Stimulated activated CD4-positive, alpha-beta T cell treated with anti-CD3 and anti-CD28 coated beads, Interleukin-1b, Interleukin-23, amount 100 ng/mL, for 24 hours (primary cell): ENCODE measurements around the gene MUS81.

ENCODE experiments used
- DNase-seq, 4 experiments: peaks; one replicate each; pipeline ENCODE4 v3.0.0-alpha.2; 2020; ENCODE audit warnings: low read depth in 4 of 4, low spot score in 1 of 4

The MUS81 gene

DNA sequence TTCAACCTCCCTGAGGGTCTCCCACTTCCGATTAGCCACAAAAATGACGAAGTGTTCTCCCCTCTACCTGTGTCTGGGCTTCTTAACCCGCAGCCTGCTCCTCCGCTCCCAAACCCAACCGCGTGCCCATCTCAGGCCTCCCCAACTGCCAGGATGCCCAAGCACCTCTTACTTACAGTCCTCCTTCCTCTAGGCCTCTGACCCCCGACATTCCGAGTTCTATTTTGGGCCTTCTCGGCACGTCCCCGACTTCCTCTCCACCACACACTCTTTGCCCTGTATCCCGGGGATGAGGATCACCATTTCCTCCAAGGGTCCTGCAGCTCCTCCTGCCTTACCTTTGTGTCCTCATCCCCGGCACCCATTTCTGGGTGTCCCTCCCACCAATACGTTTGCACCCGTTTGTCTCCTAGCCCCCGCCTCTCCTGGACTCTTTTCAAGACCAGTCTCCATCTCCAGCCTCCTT is 388 bp upstream of the MUS81 start:
- DNase-seq = peak in 1 of 4 experiments; percentile 21

DNA sequence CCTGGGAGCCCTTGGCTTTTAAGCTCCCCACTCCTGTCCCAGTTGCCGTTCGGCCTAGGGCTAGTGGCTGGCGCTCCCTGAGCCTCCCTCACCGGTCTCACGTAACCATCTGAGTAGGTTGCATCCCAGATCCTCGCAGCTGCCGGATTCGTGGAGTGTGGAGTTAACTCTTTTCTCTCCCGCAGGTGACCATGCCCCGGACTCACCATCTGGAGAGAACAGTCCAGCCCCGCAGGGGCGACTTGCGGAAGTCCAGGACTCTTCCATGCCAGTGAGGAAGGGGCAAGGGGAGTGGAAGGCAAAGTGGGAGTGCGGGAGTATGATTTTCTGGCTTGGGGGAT is 902 bp downstream of the MUS81 start:
- DNase-seq = no peak

GRCh38 chr11:65861533-65862183 is 1.4 kb downstream of the MUS81 start:
- no peak for DNase-seq

GRCh38 chr11:65862191-65862735 is 2.0 kb downstream of the MUS81 start:
- DNase-seq = no peak

GRCh38 chr11:65862941-65863888 is 3.0 kb downstream of the MUS81 start:
- DNase-seq = no peak

DNA sequence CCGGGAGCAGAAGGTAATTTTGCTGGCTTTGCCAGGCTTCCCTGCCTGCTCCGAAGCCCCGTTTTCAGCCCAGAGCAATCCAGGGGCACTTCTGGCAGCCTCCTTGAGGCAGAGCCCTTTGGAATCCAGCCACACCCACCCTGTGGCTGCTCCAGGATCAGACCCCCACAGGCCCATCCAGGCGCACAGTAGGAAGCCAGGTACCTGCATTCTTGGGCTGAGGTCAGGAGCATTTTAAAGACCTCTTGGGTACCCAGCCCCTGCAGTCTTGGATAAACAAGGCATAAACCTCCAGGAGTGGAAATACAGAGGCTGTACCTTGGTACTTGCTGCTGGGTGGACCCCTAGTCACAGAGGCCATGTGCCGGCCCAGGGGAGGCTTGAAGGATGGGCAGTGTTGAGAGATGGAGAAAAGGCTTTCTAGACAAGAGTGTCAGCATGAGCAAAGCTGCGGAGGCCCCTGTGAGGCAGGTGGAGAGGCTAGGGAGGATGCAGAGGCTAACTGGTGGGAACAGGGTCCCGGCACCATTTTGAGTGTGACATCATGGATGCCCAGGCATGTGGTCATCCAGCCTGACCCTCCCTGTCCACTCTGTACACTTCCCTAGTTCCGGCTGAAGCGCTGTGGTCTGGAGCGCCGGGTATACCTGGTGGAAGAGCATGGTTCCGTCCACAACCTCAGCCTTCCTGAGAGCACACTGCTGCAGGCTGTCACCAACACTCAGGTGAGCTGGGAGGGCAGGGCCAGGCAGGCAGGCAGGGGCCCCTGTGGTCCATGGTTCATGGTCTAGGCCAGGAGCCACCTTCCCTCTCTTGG is 3.9 kb downstream of the MUS81 start:
- DNase-seq = no peak

DNA sequence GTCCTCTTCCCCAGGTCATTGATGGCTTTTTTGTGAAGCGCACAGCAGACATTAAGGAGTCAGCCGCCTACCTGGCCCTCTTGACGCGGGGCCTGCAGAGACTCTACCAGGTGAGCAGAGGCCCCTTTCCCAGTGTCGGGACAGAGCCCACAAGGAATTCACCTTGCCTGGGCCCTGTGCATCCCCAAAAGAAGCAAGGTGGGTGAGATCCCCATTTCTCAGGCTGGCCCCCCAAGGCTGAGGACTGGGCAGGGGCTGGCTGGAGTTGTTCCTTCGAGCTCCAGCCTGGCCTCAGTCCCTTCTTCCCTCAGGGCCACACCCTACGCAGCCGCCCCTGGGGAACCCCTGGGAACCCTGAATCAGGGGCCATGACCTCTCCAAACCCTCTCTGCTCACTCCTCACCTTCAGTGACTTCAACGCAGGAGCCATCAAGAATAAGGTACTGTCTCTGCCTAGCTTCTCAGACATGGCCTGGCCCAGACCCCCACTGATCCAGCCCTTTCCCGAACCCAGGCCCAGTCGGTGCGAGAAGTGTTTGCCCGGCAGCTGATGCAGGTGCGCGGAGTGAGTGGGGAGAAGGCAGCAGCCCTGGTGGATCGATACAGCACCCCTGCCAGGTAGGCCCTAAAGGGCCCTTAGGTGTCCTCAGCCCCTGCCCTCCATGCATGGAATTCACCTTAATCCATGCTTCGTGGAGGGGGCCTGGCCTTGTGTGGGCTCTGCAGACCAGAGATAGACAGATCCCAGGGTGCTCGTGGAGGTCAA is 4.7 kb downstream of the MUS81 start:
- DNase-seq = no peak

DNA sequence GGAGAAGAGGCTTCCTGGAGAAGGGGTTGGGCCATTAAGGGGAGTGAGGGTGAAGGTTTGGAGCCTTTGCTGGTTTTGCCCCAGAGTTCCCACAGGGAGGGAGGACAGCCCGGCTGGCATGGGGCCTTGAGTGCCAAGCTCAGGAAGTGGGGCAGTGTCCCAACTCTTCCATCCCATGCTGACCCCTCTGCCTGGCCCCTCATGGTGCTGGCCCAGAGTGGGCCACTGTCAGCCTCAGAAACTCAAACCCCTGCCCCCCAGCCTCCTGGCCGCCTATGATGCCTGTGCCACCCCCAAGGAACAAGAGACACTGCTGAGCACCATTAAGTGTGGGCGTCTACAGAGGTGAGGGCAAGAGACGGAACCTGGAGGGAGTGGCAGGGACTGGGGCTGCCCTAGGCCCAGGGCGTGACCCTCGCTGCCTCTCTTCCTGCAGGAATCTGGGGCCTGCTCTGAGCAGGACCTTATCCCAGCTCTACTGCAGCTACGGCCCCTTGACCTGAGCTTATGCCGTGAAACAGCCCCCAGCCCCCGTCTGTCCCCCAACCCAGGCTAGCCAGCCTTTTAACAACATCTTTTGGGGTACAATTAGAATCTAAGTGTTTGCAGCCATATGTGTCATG is 5.4 kb downstream of the MUS81 start:
- no peak for DNase-seq

DNA sequence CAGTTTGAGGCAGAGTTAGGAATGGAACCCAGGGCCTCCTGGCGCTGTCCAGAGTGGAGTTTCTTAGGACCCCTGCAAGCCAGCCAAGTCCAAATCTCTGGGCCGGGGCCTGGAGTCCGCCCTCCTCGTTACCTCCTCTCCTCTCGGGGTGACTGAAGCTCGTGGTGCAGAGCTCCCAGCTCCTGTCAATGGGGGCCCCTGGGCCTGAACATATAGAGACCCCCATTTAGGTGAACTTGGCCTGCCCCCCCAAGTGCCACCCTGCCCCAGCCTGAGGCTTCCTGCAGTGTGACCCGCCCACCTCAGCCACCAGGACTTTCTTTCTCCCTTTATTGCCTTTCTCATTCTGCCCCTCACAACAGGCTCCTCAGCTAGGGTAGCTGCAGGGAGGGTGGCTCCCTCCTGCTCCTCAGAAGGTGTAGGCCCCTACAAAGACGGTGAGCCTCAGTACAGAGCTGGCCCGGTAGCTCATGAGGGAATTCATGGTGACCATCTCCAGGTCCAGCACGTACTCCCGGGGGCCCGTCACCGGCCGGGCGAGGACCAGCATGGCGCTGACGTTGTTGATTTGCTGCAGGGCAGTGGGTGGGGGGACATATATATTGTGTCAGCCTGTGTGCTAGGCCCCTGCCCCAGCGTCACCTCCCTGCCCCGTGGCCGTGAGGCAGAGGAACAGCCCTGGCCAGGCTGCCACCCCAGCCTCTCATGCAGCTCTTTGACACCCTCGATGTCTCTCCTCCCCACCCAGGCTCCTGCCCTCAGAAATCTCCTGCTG is 6.5 kb downstream of the MUS81 start:
- no peak for DNase-seq

- DNase-seq = no peak
Measured at GRCh38 chr11:65867284-65868071, 7.2 kb downstream of the MUS81 start.

DNA sequence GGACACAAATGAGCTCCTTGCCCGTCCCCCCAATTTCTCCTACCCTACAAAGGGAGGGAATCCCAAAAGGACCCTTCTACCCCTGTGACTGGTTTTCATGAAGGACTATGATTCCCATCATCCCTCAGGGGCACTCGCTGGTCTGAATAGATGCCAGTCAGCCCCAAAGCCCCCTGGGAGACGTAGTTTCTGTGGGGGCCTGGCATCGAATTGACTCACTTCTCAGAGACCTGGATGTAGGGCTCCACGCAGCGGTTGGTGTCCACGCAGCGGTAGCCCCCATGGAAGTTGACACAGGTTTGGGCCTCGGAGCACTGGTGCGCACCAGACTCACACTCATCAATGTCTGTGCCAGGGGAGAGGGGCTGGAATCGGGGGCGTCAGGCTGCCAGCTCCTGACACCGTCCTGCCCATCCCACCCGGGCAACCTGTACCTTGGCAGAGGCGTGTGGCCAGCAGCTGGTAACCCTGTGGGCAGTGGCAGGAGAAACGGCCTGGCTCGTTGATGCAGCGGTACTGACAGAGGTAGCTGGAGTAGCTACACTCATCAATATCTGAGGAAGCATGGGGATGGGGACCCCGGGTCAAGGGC is 7.9 kb downstream of the MUS81 start:
- DNase-seq = no peak

- DNase-seq = no peak
Measured at GRCh38 chr11:65868907-65869306, 8.7 kb downstream of the MUS81 start.

DNA sequence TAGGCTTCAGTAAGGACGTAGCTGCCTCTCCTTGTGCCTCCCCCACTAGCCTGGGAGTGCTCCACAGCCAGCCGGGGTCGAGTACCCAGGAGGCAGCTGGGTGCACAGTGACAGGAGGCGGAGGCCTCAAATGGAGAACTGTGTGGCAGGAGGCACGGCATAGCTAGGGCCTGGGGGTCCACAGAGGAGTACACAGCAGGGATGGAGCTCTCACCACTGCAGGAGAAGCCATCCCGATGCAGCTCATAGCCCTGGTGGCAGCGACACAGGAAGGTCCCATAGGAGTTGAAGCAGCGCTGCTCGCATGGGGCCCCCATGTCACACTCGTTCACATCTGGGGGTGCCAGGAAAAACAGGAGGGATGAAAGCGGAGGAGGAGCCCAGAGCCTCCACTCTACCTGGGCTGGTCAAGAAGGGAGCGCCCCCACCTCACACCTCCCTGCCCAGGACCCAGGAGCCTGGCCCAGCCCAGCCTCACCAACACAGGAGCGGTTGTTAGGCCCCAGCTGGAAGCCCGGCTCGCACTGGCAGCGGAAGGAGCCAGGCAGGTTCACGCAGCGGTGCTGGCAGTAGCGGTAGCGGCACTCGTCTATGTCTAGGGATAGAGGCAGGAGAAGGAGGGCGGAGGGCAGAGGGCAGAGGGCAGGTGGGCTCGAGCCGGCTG is 9.5 kb downstream of the MUS81 start:
- no peak for DNase-seq

- DNase-seq = no peak
Measured at GRCh38 chr11:65870307-65870658, 10.1 kb downstream of the MUS81 start.

GRCh38 chr11:65870706-65871681 is 10.8 kb downstream of the MUS81 start:
- no peak for DNase-seq

DNA sequence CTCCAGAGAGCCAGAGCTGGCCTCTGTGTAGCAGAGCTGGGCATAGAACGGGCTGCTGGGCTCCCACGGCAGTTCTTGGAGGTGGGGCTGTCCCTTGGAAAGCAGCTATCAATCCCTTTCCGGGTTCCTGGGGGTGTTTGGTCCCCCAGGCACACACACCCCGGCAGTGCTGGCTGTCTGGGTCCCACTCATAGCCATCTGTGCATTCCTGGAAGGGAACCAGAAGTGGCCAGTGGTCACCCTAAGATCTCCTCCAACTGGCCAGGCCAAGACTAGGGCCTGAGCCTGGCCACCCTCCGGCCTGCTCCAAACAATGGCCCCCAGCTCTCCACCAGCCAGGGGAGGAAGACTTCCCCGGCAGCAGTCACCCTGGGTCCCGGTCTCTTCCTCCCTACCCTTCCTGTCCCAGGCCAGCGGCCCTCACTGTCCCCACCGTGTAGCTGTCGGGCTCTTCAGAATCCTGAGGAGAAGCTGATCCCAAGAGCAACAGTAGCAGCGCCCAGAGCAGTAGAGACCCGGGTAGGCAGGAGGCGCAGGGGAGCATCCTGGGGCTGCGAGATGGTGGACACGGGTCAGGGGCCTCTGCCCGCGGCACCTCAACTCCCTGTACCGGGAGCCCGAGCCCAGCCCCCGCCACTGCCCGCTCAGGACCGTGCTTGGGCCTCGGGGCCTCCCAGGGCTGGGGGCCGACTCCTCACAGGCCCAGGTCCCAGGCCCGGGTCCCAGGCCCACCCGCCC is 11.7 kb downstream of the MUS81 start:
- DNase-seq = no peak
